Astrocyte (in vitro differentiated cells and primary cell): ENCODE measurements around the gene CPTP. TPM values are rescaled to one million over a fixed set of nuclear protein-coding genes. Genes with fewer than 3 reads are reported as not detected.

Experiments
- DNase-seq: peaks from one replicate; pipeline ENCODE4 v3.0.0-alpha.2; 2010; ENCODE audit warnings: low read depth
- FAIRE-seq: peaks from 2 replicates; lab custom pipeline; 2011; peaks lifted over from hg19 to GRCh38; lab: Jason Lieb, UNC
- H2AFZ ChIP-seq: 2 replicates; pipeline ENCODE4 v1.6.0; 2012; ENCODE audit warnings: low read depth, low read length, inconsistent platforms
- H3K27ac ChIP-seq: 2 replicates; pipeline ENCODE4 v1.5.1; 2011; ENCODE audit warnings: low read depth, low read length, inconsistent platforms
- H3K27me3 ChIP-seq: 2 replicates; pipeline ENCODE4 v1.6.0; 2011; ENCODE audit warnings: low read length, inconsistent platforms; ENCODE audit not compliant: insufficient read depth
- H3K36me3 ChIP-seq: 2 replicates; pipeline ENCODE4 v1.5.1; 2011; ENCODE audit warnings: low read length, inconsistent platforms; ENCODE audit not compliant: insufficient read depth
- H3K4me1 ChIP-seq: 2 replicates; pipeline ENCODE4 v1.5.1; 2011; ENCODE audit warnings: low read length, inconsistent platforms; ENCODE audit not compliant: insufficient read depth
- H3K4me2 ChIP-seq: 2 replicates; pipeline ENCODE4 v1.6.0; 2012; ENCODE audit warnings: low read length, inconsistent platforms
- H3K4me3 ChIP-seq: 2 replicates; pipeline ENCODE4 v1.5.1; 2011; ENCODE audit warnings: low read depth, mild to moderate bottlenecking, low read length, inconsistent platforms; ENCODE audit not compliant: insufficient read depth
- H3K79me2 ChIP-seq: 2 replicates; pipeline ENCODE4 v1.6.0; 2012; ENCODE audit warnings: mild to moderate bottlenecking, low read length, inconsistent platforms; ENCODE audit not compliant: insufficient read depth
- H3K9ac ChIP-seq: 2 replicates; pipeline ENCODE4 v1.6.0; 2012; ENCODE audit warnings: mild to moderate bottlenecking, low read length, inconsistent platforms
- H3K9me3 ChIP-seq: 2 replicates; pipeline ENCODE4 v1.5.1; 2012; ENCODE audit warnings: low read depth, mild to moderate bottlenecking, low read length, inconsistent platforms; ENCODE audit not compliant: insufficient read depth
- H4K20me1 ChIP-seq: 2 replicates; pipeline ENCODE4 v1.6.0; 2012; ENCODE audit warnings: low read length, inconsistent platforms; ENCODE audit not compliant: insufficient read depth
- H3K27ac Mint-ChIP-seq: one replicate; pipeline ENCODE4 v1.8.0; 2021; ENCODE audit warnings: mild to moderate bottlenecking, mixed read lengths; ENCODE audit not compliant: unreplicated experiment
- H3K27me3 Mint-ChIP-seq: one replicate; pipeline ENCODE4 v1.8.0; 2021; ENCODE audit warnings: low read depth, mixed read lengths; ENCODE audit not compliant: unreplicated experiment
- H3K36me3 Mint-ChIP-seq: one replicate; pipeline ENCODE4 v1.8.0; 2021; ENCODE audit warnings: low read depth, mixed read lengths; ENCODE audit not compliant: unreplicated experiment
- H3K4me1 Mint-ChIP-seq: one replicate; pipeline ENCODE4 v1.8.0; 2021; ENCODE audit warnings: low read depth, mixed read lengths; ENCODE audit not compliant: unreplicated experiment
- H3K4me3 Mint-ChIP-seq: one replicate; pipeline ENCODE4 v1.8.0; 2021; ENCODE audit warnings: mild to moderate bottlenecking, moderate library complexity, mixed read lengths; ENCODE audit not compliant: unreplicated experiment
- H3K9me3 Mint-ChIP-seq: one replicate; pipeline ENCODE4 v1.8.0; 2021; ENCODE audit warnings: mild to moderate bottlenecking, mixed read lengths; ENCODE audit not compliant: unreplicated experiment
- CTCF ChIP-seq: IDR thresholded peaks from 2 replicates; pipeline ENCODE4 v1.5.1; 2011; ENCODE audit warnings: low read depth, mild to moderate bottlenecking, inconsistent platforms, low read length, moderate library complexity; ENCODE audit not compliant: insufficient read depth
- EZH2 ChIP-seq: IDR thresholded peaks from 2 replicates; pipeline ENCODE4 v1.6.1; 2012; ENCODE audit warnings: mild to moderate bottlenecking, low read length, inconsistent platforms; ENCODE audit not compliant: insufficient read depth
- total RNA-seq: library from RNA; stranded (reverse); gene quantifications from 2 replicates; pipeline ENCODE4 v1.2.1, GENCODE V29; 2021

The CPTP gene
- total RNA-seq, 1 donor from 2014 or later = 28.5 TPM

- TF ChIP-seq CTCF = no peak
- TF ChIP-seq EZH2 = no peak
- Histone ChIP-seq H3K79me2 (no peaks in the 10 kb centered on the region), H4K20me1 (no peaks in the 10 kb centered on the region), H3K9ac (no peak overlapping the region), H3K27ac (no peak overlapping the region), H3K27me3 (no peaks in the 10 kb centered on the region), H2AFZ (no peak overlapping the region), H3K36me3 (no peaks in the 10 kb centered on the region), H3K4me2 (no peak overlapping the region), H3K4me3 (no peak overlapping the region), H3K4me1 (peaks cover 6% of the 10 kb centered on the region), H3K9me3 (no peaks in the 10 kb centered on the region)
- H3K4me1 Mint-ChIP-seq = no peaks in the 10 kb centered on the region
- no peaks in the 10 kb centered on the region for H3K36me3 Mint-ChIP-seq
- no peak overlapping the region for H3K4me3 Mint-ChIP-seq
- peaks cover 2% of the 10 kb centered on the region for H3K27me3 Mint-ChIP-seq
- DNase-seq (peak; percentile 75), FAIRE-seq (no peak)
- no peaks in the 10 kb centered on the region for H3K9me3 Mint-ChIP-seq
- peak overlapping the region; percentile 47 for H3K27ac Mint-ChIP-seq
Observed at GRCh38 chr1:1282998-1283397, 41.6 kb upstream of the CPTP start.

DNA sequence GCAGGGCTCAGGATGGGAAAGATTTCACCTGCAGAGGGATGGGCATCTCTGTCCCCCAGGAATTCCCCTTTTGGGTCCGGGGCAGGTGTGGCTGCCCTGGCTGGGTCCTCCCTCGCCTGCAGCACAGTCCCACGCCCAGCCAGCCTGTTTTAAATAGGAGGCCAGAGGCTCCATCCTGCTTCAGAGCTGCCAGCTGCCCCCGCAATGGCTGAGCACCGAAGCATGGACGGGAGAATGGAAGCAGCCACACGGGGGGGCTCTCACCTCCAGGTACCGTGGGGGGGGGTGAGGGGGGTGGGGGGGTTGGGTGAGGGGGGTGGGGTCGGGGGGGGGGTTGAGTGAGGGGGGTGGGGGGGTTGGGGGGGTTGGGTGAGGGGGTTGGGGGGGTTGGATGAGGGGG is 40.8 kb upstream of the CPTP start:
- Histone ChIP-seq H4K20me1 (no peaks in the 10 kb centered on the region), H3K9ac (no peak overlapping the region), H3K27ac (no peak overlapping the region), H2AFZ (no peak overlapping the region), H3K9me3 (no peaks in the 10 kb centered on the region), H3K27me3 (no peaks in the 10 kb centered on the region), H3K4me2 (no peak overlapping the region), H3K4me3 (no peak overlapping the region), H3K4me1 (peaks cover 6% of the 10 kb centered on the region), H3K79me2 (no peaks in the 10 kb centered on the region), H3K36me3 (no peaks in the 10 kb centered on the region)
- H3K4me3 Mint-ChIP-seq = no peak overlapping the region
- FAIRE-seq = no peak
- H3K4me1 Mint-ChIP-seq = no peaks in the 10 kb centered on the region
- no peak overlapping the region for H3K27ac Mint-ChIP-seq
- no peaks in the 10 kb centered on the region for H3K36me3 Mint-ChIP-seq
- no peak for DNase-seq
- peaks cover 2% of the 10 kb centered on the region for H3K27me3 Mint-ChIP-seq
- TF ChIP-seq EZH2 (no peak), CTCF (no peak)
- no peaks in the 10 kb centered on the region for H3K9me3 Mint-ChIP-seq

DNA sequence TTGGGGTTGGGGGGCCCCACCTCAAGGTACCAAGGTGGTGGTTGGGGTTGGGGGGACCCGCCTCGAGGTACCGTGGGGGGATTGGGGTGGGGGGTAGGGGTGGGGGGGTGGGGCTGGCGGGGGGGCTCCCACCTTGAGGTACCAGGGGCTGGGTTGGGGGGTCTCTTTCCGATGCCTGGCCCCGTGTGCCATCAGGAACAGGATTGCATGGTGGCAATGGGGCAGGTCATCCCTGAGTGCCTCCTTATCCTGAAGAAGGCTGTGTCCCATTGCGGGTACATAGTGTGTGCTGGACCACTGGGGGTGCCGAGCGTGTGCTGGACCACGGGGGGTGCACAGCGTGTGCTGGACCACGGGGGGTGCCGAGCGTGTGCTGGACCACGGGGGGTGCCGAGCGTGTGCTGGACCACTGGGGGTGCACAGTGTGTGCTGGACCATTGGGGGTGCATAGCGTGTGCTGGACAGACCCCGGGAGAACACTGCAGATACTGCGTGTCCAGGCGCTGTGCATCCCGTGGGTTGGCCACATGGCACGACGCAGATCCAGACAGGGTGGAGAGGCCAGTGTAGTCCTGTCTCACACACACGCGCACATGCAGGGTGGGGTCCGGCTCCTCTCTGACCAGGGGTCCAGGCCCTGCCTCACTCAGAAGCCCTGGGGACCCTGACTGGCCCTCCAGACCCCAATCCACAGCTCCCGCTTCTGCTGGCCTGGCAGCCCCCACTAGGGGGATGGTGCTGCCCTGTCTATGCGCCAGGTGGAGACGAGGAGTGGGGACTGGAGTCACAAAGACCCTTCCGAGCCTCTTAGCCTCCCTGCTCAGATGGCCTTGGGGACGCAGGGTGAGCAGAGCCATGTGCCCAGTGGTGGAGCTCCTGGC is 40.1 kb upstream of the CPTP start:
- Mint-ChIP-seq H3K27ac (no peak overlapping the region), H3K4me1 (no peaks in the 10 kb centered on the region), H3K27me3 (peaks cover 2% of the 10 kb centered on the region), H3K9me3 (no peaks in the 10 kb centered on the region), H3K4me3 (no peak overlapping the region), H3K36me3 (no peaks in the 10 kb centered on the region)
- H3K27me3 ChIP-seq = no peaks in the 10 kb centered on the region
- no peaks in the 10 kb centered on the region for H4K20me1 ChIP-seq
- FAIRE-seq (no peak), DNase-seq (no peak)
- H3K27ac ChIP-seq = no peak overlapping the region
- H3K4me3 ChIP-seq = no peak overlapping the region
- TF ChIP-seq CTCF = no peak
- TF ChIP-seq EZH2 = no peak
- H3K4me1 ChIP-seq = peaks cover 6% of the 10 kb centered on the region
- no peaks in the 10 kb centered on the region for H3K36me3 ChIP-seq
- H3K9ac ChIP-seq = no peak overlapping the region
- no peaks in the 10 kb centered on the region for H3K9me3 ChIP-seq
- no peak overlapping the region for H3K4me2 ChIP-seq
- no peaks in the 10 kb centered on the region for H3K79me2 ChIP-seq
- H2AFZ ChIP-seq = no peak overlapping the region
